ENCODE measurements around the gene NARF.

NARF gene

GRCh38 chr17:82492643-82493225, 34.2 kb downstream of the NARF start:
- no peak for DNase-seq
- TF ChIP-seq CTCF (IDR thresholded peaks at IDR 0.05; ENCODE audit: low read depth, low read length) = no peak
- Histone ChIP-seq H3K9me3 (ENCODE audit: severe bottlenecking) (no peaks in the 10 kb centered on the region), H3K27ac (no peak overlapping the region), H3K27me3 (ENCODE audit: insufficient read depth, low read depth, severe bottlenecking) (no peaks in the 10 kb centered on the region), H3K4me3 (ENCODE audit: low read depth, low read length) (no peak overlapping the region), H3K36me3 (peaks cover 20% of the 10 kb centered on the region)

GRCh38 chr17:82493226-82493781, 34.8 kb downstream of the NARF start:
- no peak for DNase-seq
- no peaks in the 10 kb centered on the region for H3K27me3 ChIP-seq (ENCODE audit: insufficient read depth, low read depth, severe bottlenecking)
- H3K27ac ChIP-seq = no peak overlapping the region
- H3K9me3 ChIP-seq (ENCODE audit: severe bottlenecking) = no peaks in the 10 kb centered on the region
- peaks cover 14% of the 10 kb centered on the region for H3K36me3 ChIP-seq
- no peak overlapping the region for H3K4me3 ChIP-seq (ENCODE audit: low read depth, low read length)
- TF ChIP-seq CTCF (IDR thresholded peaks at IDR 0.05; ENCODE audit: low read depth, low read length) = no peak

- Histone ChIP-seq H3K4me3 (ENCODE audit: low read depth, low read length) (peak overlapping the region; percentile 30), H3K27ac (peak overlapping the region; percentile 69)
Observed at GRCh38 chr17:82494236-82495055, 35.9 kb downstream of the NARF start.

GRCh38 chr17:82495844-82496528, 37.4 kb downstream of the NARF start:
- no peaks in the 10 kb centered on the region for H3K36me3 ChIP-seq
- no peak overlapping the region for H3K4me3 ChIP-seq (ENCODE audit: low read depth, low read length)
- no peaks in the 10 kb centered on the region for H3K9me3 ChIP-seq (ENCODE audit: severe bottlenecking)
- no peak for TF ChIP-seq CTCF (IDR thresholded peaks at IDR 0.05; ENCODE audit: low read depth, low read length)
- DNase-seq = peak; percentile 71
- peak overlapping the region; percentile 90 for H3K27ac ChIP-seq
- no peaks in the 10 kb centered on the region for H3K27me3 ChIP-seq (ENCODE audit: insufficient read depth, low read depth, severe bottlenecking)

More at GRCh38 chr17:82494236-82495055, 35.9 kb downstream of the NARF start:
- peak; percentile 98 for TF ChIP-seq CTCF (IDR thresholded peaks at IDR 0.05; ENCODE audit: low read depth, low read length)
- Histone ChIP-seq H3K9me3 (ENCODE audit: severe bottlenecking) (no peaks in the 10 kb centered on the region), H3K36me3 (peaks cover 2% of the 10 kb centered on the region), H3K27me3 (ENCODE audit: insufficient read depth, low read depth, severe bottlenecking) (no peaks in the 10 kb centered on the region)
- peak; percentile 96 for DNase-seq

- Histone ChIP-seq H3K9me3 (ENCODE audit: severe bottlenecking) (no peaks in the 10 kb centered on the region), H3K27ac (peak overlapping the region; percentile 90), H3K36me3 (no peaks in the 10 kb centered on the region), H3K27me3 (ENCODE audit: insufficient read depth, low read depth, severe bottlenecking) (no peaks in the 10 kb centered on the region), H3K4me3 (ENCODE audit: low read depth, low read length) (peak overlapping the region; percentile 62)
- peak; percentile 99 for DNase-seq
- no peak for TF ChIP-seq CTCF (IDR thresholded peaks at IDR 0.05; ENCODE audit: low read depth, low read length)
Observed at GRCh38 chr17:82496529-82497434, 38.2 kb downstream of the NARF start.
